NCI-H2081 (cell line): ENCODE data around the gene HLA-B.

Experiments used
- DNase-seq, 2 experiments: peaks; one replicate each; lab custom pipeline; 2025; lab: John Stamatoyannopoulos, UW

HLA-B gene

GRCh38 chr6:31352683-31353383 is 4.1 kb downstream of the HLA-B start:
- no peak for DNase-seq

DNA sequence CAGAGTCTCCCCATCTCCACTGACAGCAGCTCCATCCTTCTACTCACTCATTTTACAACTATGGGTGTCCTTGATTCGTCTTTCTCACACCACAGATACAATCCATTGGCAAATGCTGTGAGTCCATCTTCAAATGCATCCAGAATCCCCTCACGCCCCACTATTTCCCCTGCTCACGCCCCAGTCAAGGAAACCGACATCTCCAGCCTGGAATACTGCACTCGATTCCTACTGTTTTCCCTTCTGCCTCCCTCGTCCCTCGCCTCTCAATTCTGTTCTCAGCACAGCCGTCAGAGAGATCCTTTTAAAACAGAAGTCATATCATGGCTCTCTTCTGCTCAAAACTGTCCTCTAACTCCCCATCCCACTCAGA is 4.7 kb downstream of the HLA-B start:
- DNase-seq: no peak

GRCh38 chr6:31351401-31352309 is 5.3 kb downstream of the HLA-B start:
- DNase-seq: no peak

GRCh38 chr6:31351033-31351380 is 6.0 kb downstream of the HLA-B start:
- DNase-seq: no peak

- no peak for DNase-seq
Measured at GRCh38 chr6:31350196-31351032, 6.6 kb downstream of the HLA-B start.

DNA sequence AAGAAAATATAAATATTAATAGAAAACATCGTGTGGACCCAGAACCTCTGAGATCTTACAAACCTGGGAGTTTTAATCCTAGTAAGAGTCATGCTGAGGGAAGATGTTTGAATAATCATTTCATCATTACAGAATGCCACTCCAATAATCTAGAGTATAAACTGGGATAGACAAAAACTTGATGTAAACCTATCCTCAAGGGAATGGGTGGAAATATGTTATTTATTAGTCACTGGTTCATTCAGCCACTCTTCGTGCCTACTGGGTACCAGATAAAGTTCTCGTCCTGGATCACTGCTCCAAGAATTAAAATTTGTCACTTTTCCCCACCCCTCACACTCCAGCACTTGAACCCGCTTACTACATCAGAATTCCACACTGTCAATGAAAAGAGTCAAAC is 7.7 kb downstream of the HLA-B start:
- no peak for DNase-seq

DNA sequence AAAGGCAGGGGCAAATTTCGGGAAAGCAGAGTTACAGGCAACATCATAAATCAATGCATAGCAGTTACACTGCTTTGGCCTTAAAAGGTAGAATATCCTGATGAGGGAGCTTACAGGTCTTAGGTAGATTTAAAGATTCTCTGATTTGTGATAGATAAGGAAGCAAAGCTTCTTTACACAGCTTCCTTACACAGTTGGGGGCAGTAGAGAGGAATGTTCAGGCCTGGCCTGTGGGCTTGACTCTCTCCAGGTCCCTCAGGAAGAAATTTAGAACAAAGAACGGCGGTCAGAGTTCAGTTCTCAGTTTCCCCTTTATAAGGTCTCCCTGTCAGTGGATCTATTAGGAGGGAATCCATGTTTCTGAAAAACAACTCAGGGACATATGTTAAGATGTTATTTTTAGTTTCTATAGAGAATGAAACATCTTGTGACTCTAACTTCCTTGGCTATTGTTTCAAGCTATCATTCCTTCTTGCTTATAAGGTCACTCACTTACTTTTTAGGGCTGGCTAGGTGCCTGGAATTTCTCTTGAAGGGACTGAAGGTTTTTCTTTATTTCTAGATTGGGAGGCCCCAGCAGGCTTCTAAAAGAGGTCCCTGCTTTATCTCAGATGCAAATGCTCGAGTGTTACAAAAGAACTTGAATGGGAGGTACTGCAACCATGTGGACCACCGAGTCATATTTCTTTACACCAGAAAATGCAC is 11.8 kb downstream of the HLA-B start:
- no peak for DNase-seq

GRCh38 chr6:31340228-31340627 is 16.8 kb downstream of the HLA-B start:
- no peak for DNase-seq

GRCh38 chr6:31339210-31339609 is 17.8 kb downstream of the HLA-B start:
- no peak for DNase-seq

GRCh38 chr6:31336896-31337496 is 20.0 kb downstream of the HLA-B start:
- DNase-seq: no peak

DNA sequence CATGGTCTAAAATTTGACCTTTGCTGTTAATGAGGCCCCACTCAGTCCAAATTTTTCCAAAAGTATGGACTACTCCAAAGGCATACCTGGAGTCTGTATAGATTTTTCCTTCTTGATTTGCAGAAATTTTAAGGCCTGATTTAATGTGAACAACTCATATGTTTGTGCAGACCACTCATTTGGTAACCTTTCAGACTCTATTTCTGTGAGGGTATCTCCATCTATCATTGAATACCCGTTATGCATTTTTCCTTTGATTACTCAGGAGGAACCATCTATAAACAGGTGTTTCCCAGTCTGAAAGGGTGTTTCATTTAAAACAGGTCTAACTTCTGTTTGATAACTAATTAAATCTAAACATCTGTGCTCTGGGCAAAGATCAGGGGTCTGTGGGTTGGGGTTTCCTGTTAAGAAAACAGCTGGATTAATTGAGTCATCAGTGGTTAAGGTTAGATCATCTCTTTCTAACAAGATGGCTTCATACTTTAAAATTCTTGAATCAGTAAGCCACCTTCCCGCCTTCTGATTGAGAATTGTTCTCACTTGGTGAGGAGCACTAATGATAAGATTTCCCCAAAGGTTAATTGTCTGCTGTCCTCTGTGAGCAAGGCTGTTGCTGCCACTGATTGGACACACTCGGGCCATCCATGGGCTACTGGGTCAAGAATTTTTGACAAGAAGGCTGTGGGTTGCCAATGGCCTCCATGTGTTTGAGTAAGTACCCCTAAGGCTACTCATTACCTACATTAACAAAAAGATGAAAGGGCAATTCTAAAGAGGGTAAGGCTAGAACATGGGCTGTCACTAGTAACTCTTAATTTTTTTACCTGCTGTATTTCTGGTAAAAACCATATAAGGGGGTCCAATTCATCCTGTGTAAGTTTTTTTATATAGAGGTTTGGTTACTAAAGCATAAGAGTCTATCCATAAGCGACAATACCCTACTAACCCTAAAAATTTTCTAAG is 24.1 kb downstream of the HLA-B start:
- no peak for DNase-seq

DNA sequence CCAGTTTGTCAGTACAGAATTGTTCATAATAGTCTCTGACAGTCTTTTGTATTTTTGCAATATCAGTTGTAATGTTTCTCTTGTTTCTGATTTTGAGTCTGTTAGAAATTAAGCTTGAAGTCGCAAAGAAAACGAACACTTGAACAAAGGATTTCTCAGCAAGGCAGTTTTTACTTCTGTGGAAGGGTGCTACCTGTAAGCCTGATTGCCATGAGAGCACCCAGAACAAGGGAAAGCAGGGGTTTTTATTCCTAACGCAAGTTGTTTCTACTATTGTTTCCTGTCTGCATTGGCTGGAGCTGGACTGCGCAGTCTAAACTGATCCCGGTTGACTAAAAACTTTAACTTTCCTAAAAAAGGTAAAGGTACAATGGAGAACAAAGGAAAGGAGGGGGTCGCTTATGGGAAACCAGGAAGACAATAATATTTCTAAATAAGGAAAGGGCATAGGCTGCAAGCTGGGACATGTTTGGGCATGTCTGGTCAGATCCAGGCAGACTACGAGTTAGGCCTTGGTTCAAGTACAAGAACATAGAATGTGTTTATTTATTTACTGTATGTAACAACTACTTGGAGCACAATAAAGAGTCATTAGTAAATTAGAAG is 28.5 kb downstream of the HLA-B start:
- no peak for DNase-seq

GRCh38 chr6:31321820-31322219 is 35.2 kb downstream of the HLA-B start:
- no peak for DNase-seq

DNA sequence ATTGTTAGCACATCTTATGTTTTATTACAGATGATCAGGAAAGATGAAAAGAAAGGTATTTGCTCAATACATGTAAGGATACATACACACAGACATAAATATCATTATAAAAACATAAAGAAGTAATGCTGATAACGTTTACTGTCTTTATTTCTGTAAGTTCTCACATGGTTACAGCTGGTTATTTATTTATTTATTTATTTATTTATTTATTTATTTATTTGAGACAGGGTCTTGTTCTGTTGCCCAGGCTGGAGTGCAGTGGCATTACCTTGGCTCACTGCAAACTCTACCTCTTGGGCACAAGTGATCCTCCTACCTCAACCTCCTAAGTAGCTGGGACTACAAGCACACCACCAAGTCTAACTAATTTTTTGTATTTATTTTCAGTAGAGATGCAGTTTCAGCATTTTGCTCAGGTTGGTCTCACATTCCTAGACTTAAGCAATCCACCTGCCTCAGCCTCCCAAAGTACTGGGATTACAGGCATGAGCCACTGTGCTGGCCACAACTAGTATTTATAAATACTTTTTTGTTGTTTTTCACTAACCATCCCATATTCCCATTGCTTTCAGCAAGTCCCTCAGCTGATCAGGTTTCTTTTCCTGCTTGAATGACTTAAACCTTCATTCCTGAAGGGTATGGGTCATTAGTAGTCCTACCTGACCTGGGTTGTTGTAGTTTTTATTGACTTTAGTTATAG is 35.8 kb downstream of the HLA-B start:
- no peak for DNase-seq

DNA sequence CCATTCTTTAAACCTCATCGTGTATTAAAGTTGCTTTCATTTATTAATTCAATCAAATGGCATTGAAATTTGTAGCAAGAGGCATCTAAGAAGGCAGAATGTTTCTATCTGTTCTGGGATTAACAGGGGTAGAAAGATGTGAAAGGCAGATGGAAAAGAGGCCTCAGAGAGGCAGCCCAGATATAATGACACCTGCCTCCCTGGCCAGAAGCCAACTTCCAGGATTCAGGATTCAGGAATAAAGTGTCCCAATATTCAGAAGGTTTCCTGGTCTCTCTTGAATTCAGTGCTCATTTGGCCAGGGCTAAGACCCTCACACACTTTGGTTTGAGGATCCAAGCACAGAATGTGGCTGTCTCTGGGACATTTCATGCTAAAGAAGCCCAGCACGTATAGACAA is 39.9 kb downstream of the HLA-B start:
- DNase-seq: peak in 1 of 2 experiments; percentile 5

DNA sequence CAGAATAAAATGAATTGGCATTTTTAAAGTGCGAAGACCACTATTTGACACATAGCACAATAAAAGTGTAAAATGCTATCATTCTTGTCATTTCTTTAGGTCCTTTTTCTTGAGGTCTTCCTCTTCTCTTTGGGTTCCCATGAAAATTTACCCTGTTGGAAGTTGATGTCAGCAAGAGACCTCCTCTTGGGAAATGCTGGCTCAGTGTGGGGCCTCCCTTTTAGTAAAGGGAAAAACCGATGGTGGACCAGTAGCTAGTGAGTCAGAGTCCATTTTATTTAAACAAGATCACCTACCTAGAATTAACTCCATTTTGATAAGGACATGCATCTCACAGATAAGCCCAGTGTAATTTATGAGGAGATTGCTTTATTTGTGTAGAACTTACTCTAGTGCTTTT is 47.3 kb downstream of the HLA-B start:
- DNase-seq: no peak

GRCh38 chr6:31308845-31309175 is 48.2 kb downstream of the HLA-B start:
- no peak for DNase-seq

GRCh38 chr6:31308050-31308844 is 48.7 kb downstream of the HLA-B start:
- peak in 1 of 2 experiments; percentile 30 for DNase-seq

GRCh38 chr6:31307669-31308049 is 49.3 kb downstream of the HLA-B start:
- DNase-seq: no peak
